HEK293 (cell line): ENCODE measurements around the gene RPS28.

Experiments used
- BCL11A ChIP-seq: fragments of 450-650 bp; formaldehyde crosslinking; IDR thresholded peaks from 2 replicates; pipeline ENCODE4 v1.5.1; 2016; ENCODE audit warnings: low read depth, missing biosample characterization, missing genetic modification characterization
- GFI1B ChIP-seq: fragments of 450-650 bp; formaldehyde crosslinking; IDR thresholded peaks from 2 replicates; pipeline ENCODE4 v1.5.1; 2016; ENCODE audit warnings: missing biosample characterization, missing genetic modification characterization
- GLIS1 ChIP-seq: fragments of 450-650 bp; formaldehyde crosslinking; IDR thresholded peaks from 2 replicates; pipeline ENCODE4 v1.5.1; 2016; ENCODE audit warnings: missing biosample characterization, missing genetic modification characterization
- HIC1 ChIP-seq: fragments of 450-650 bp; formaldehyde crosslinking; IDR thresholded peaks from 2 replicates; pipeline ENCODE4 v1.5.1; 2016; ENCODE audit warnings: missing biosample characterization, missing genetic modification characterization
- IKZF3 ChIP-seq: fragments of 450-650 bp; IDR thresholded peaks from 2 replicates; pipeline ENCODE4 v1.5.0; 2018; ENCODE audit warnings: missing biosample characterization, mild to moderate bottlenecking, missing genetic modification characterization, moderate library complexity
- PRDM10 ChIP-seq: fragments of 450-650 bp; formaldehyde crosslinking; IDR thresholded peaks from 2 replicates; pipeline ENCODE4 v1.5.1; 2016; ENCODE audit warnings: missing biosample characterization, missing genetic modification characterization
- PRDM6 ChIP-seq: fragments of 450-650 bp; formaldehyde crosslinking; IDR thresholded peaks from 2 replicates; pipeline ENCODE4 v1.5.1; 2017; ENCODE audit warnings: missing biosample characterization, missing genetic modification characterization
- SP2 ChIP-seq: fragments of 450-650 bp; formaldehyde crosslinking; IDR thresholded peaks from 2 replicates; pipeline ENCODE4 v1.5.1; 2016; ENCODE audit warnings: missing biosample characterization, missing genetic modification characterization
- WT1 ChIP-seq: fragments of 450-650 bp; formaldehyde crosslinking; IDR thresholded peaks from 2 replicates; pipeline ENCODE4 v1.5.1; 2016; ENCODE audit warnings: missing biosample characterization, missing genetic modification characterization
- ZBTB20 ChIP-seq: fragments of 450-650 bp; formaldehyde crosslinking; IDR thresholded peaks from 2 replicates; pipeline ENCODE4 v1.5.1; 2016; ENCODE audit warnings: missing biosample characterization, missing genetic modification characterization
- ZBTB48 ChIP-seq: fragments of 450-650 bp; formaldehyde crosslinking; IDR thresholded peaks from 2 replicates; pipeline ENCODE4 v1.5.1; 2016; ENCODE audit warnings: missing biosample characterization, missing genetic modification characterization
- ZBTB8A ChIP-seq: fragments of 450-650 bp; formaldehyde crosslinking; IDR thresholded peaks from 2 replicates; pipeline ENCODE4 v1.5.1; 2016; ENCODE audit warnings: missing biosample characterization, missing genetic modification characterization
- ZEB2 ChIP-seq: fragments of 450-650 bp; formaldehyde crosslinking; IDR thresholded peaks from 2 replicates; pipeline ENCODE4 v1.5.1; 2016; ENCODE audit warnings: missing biosample characterization, missing genetic modification characterization
- ZNF10 ChIP-seq: fragments of 450-650 bp; formaldehyde crosslinking; IDR thresholded peaks from 2 replicates; pipeline ENCODE4 v1.5.1; 2017; ENCODE audit warnings: missing biosample characterization, missing genetic modification characterization
- ZNF2 ChIP-seq: fragments of 450-650 bp; formaldehyde crosslinking; IDR thresholded peaks from 2 replicates; pipeline ENCODE4 v1.5.1; 2016; ENCODE audit warnings: missing biosample characterization, missing genetic modification characterization
- ZNF239 ChIP-seq: fragments of 450-650 bp; formaldehyde crosslinking; IDR thresholded peaks from 2 replicates; pipeline ENCODE4 v1.5.1; 2016; ENCODE audit warnings: missing biosample characterization, missing genetic modification characterization
- ZNF248 ChIP-seq: fragments of 450-650 bp; formaldehyde crosslinking; IDR thresholded peaks from 2 replicates; pipeline ENCODE4 v1.5.1; 2017; ENCODE audit warnings: missing biosample characterization, missing genetic modification characterization
- ZNF510 ChIP-seq: fragments of 450-650 bp; formaldehyde crosslinking; IDR thresholded peaks from 2 replicates; pipeline ENCODE4 v1.5.1; 2018; ENCODE audit warnings: mild to moderate bottlenecking, missing genetic modification characterization, missing biosample characterization; ENCODE audit not compliant: insufficient replicate concordance
- ZNF610 ChIP-seq: fragments of 450-650 bp; formaldehyde crosslinking; IDR thresholded peaks from 2 replicates; pipeline ENCODE4 v1.5.1; 2016; ENCODE audit warnings: missing biosample characterization, missing genetic modification characterization, borderline replicate concordance
- ZNF660 ChIP-seq: fragments of 450-650 bp; IDR thresholded peaks from 2 replicates; pipeline ENCODE4 v1.5.1; 2018; ENCODE audit warnings: missing biosample characterization, mild to moderate bottlenecking, missing genetic modification characterization
- ZNF76 ChIP-seq: fragments of 450-650 bp; formaldehyde crosslinking; IDR thresholded peaks from 2 replicates; pipeline ENCODE4; 2016; ENCODE audit warnings: low read depth, missing biosample characterization, missing genetic modification characterization, borderline replicate concordance
- ZXDB ChIP-seq: fragments of 450-650 bp; formaldehyde crosslinking; IDR thresholded peaks from 2 replicates; pipeline ENCODE4 v1.5.1; 2016; ENCODE audit warnings: missing biosample characterization, missing genetic modification characterization
- TF ChIP-seq, protein P1 (sequence below): fragments of 450-650 bp; formaldehyde crosslinking; IDR thresholded peaks from 2 replicates; pipeline ENCODE4 v1.5.1; 2016; ENCODE audit warnings: missing biosample characterization, missing genetic modification characterization
- TF ChIP-seq, protein P2 (sequence below): fragments of 450-650 bp; formaldehyde crosslinking; IDR thresholded peaks from 2 replicates; pipeline ENCODE4 v1.5.1; 2016; ENCODE audit warnings: missing biosample characterization, missing genetic modification characterization, borderline replicate concordance

The RPS28 gene

DNA sequence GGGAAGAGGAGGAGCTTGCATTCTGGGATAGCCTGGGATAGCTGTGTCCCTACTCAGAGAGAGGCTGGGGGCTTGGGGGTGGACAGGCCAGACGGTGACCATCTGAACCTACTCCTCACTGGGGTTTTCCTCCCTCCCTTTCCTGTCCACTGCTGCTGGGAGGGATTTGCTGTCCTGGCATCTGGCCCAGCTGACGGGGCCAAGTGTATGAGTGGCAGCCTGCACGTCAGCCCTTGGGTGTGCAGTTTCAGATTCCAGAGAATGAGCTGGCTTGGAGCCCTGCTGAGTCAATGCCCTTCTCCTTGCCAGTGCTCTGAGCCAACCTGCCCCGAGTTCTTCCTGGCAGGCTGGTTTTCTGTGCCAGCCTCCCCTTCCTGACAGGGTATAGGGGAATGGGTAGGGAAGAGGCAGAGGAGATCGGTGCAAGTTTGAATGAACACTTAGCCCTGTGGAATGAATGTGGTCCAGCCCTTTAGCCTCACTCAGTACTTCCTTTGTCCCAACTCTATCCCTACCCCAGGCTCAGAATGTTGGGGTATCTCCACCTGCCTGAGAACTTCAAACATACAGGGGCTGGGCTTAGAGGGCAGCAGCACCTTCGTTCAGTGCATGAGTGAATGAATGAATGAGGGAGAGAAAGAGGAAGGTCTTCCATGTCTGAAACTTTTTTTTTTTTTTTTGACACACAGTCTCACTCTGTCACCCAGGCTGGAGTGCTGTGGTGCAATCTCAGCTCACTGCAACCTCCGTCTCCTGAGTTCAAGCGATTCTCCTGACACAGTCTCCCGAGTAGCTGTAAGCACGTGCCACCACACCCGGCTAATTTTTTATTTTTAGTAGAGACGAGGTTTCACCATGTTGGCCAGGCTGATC lies 40.9 kb downstream of the RPS28 start (continued):
- TF ChIP-seq ZNF660: peak; percentile 66; the same call in 1 of the 2 replicates
- TF ChIP-seq BCL11A (tag by site-specific recombination): 0 out of 2 replicates have a peak, but pooled peaks have one; percentile 2
- TF ChIP-seq ZBTB8A (tag by site-specific recombination): no peak
- TF ChIP-seq ZNF239: peak; percentile 51; the same call in 1 of the 2 replicates
- no peak for TF ChIP-seq ZNF2 (tag by site-specific recombination)
- 0 out of 2 replicates have a peak, but pooled peaks have one; percentile 42 for TF ChIP-seq ZEB2
- TF ChIP-seq WT1 (tag by site-specific recombination): peak; percentile 21; the same call in 1 of the 2 replicates
- TF ChIP-seq ZBTB20: no peak
- no peak for TF ChIP-seq ZNF248 (tag by site-specific recombination)
- peak; percentile 64 for TF ChIP-seq GLIS1 (tag by site-specific recombination)
- TF ChIP-seq ZNF610: no peak; the same call in 1 of the 2 replicates
- TF ChIP-seq, protein P1, sequence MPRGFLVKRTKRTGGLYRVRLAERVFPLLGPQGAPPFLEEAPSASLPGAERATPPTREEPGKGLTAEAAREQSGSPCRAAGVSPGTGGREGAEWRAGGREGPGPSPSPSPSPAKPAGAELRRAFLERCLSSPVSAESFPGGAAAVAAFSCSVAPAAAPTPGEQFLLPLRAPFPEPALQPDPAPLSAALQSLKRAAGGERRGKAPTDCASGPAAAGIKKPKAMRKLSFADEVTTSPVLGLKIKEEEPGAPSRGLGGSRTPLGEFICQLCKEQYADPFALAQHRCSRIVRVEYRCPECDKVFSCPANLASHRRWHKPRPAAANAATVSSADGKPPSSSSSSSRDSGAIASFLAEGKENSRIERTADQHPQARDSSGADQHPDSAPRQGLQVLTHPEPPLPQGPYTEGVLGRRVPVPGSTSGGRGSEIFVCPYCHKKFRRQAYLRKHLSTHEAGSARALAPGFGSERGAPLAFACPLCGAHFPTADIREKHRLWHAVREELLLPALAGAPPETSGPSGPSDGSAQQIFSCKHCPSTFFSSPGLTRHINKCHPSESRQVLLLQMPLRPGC: peak; percentile 79
- no peak for TF ChIP-seq PRDM6 (tag by site-specific recombination)
- 0 out of 2 replicates have a peak, but pooled peaks have one; percentile 19 for TF ChIP-seq ZNF76 (tag by site-specific recombination)
- peak; percentile 14; the same call in 1 of the 2 replicates for TF ChIP-seq ZBTB48 (tag by site-specific recombination)
- peak; percentile 48 for TF ChIP-seq SP2 (tag by site-specific recombination)
- TF ChIP-seq GFI1B: no peak
- peak; percentile 38; the same call in 1 of the 2 replicates for TF ChIP-seq ZXDB
- TF ChIP-seq HIC1 (tag by site-specific recombination): peak; percentile 38; the same call in 1 of the 2 replicates
- TF ChIP-seq, protein P2, sequence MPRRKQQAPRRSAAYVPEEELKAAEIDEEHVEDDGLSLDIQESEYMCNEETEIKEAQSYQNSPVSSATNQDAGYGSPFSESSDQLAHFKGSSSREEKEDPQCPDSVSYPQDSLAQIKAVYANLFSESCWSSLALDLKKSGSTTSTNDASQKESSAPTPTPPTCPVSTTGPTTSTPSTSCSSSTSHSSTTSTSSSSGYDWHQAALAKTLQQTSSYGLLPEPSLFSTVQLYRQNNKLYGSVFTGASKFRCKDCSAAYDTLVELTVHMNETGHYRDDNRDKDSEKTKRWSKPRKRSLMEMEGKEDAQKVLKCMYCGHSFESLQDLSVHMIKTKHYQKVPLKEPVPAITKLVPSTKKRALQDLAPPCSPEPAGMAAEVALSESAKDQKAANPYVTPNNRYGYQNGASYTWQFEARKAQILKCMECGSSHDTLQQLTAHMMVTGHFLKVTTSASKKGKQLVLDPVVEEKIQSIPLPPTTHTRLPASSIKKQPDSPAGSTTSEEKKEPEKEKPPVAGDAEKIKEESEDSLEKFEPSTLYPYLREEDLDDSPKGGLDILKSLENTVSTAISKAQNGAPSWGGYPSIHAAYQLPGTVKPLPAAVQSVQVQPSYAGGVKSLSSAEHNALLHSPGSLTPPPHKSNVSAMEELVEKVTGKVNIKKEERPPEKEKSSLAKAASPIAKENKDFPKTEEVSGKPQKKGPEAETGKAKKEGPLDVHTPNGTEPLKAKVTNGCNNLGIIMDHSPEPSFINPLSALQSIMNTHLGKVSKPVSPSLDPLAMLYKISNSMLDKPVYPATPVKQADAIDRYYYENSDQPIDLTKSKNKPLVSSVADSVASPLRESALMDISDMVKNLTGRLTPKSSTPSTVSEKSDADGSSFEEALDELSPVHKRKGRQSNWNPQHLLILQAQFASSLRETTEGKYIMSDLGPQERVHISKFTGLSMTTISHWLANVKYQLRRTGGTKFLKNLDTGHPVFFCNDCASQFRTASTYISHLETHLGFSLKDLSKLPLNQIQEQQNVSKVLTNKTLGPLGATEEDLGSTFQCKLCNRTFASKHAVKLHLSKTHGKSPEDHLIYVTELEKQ (tag by site-specific recombination): peak; percentile 66
- TF ChIP-seq ZNF510 (tag by site-specific recombination): no peak
- TF ChIP-seq PRDM10: peak; percentile 84
- TF ChIP-seq IKZF3 (tag by site-specific recombination): peak; percentile 64
- TF ChIP-seq ZNF10 (tag by site-specific recombination): peak; percentile 87
